Chondrocyte (in vitro differentiated cells): ENCODE measurements around the gene ATMIN. TPM values are rescaled to one million over a fixed set of nuclear protein-coding genes. Genes with fewer than 3 reads are reported as not detected.

Source experiments
- DNase-seq: peaks from one replicate; pipeline ENCODE4 v3.0.0; 2021; ENCODE audit warnings: mixed read lengths, low spot score
- H3K27ac Mint-ChIP-seq: one replicate; pipeline ENCODE4 v1.8.0; 2021; ENCODE audit warnings: mild to moderate bottlenecking, moderate library complexity, mixed read lengths; ENCODE audit not compliant: unreplicated experiment
- H3K27me3 Mint-ChIP-seq: 2 replicates; pipeline ENCODE4 v1.8.0; 2021; ENCODE audit warnings: low read depth, mixed read lengths
- H3K36me3 Mint-ChIP-seq: 2 replicates; pipeline ENCODE4 v1.8.0; 2021; ENCODE audit warnings: low read depth, mixed read lengths
- H3K4me1 Mint-ChIP-seq: 2 replicates; pipeline ENCODE4 v1.8.0; 2021; ENCODE audit warnings: low read depth, mild to moderate bottlenecking, mixed read lengths
- H3K4me3 Mint-ChIP-seq: one replicate; pipeline ENCODE4 v1.8.0; 2021; ENCODE audit warnings: mild to moderate bottlenecking, moderate library complexity, mixed read lengths; ENCODE audit not compliant: unreplicated experiment
- H3K9me3 Mint-ChIP-seq: 2 replicates; pipeline ENCODE4 v1.8.0; 2021; ENCODE audit warnings: low read depth, mixed read lengths
- CTCF ChIP-seq: fragments of 200-600 bp; sonication (generic); IDR thresholded peaks from 2 replicates; pipeline ENCODE4 v1.5.0; 2021; ENCODE audit warnings: antibody characterized with exemption, mild to moderate bottlenecking, moderate library complexity
- total RNA-seq: library from RNA; stranded (reverse); gene quantifications from 3 replicates; pipeline ENCODE4 v1.2.1, GENCODE V29; 2021

Gene ATMIN
- total RNA-seq, 1 donor from 2014 or later: 34.5 TPM

DNA sequence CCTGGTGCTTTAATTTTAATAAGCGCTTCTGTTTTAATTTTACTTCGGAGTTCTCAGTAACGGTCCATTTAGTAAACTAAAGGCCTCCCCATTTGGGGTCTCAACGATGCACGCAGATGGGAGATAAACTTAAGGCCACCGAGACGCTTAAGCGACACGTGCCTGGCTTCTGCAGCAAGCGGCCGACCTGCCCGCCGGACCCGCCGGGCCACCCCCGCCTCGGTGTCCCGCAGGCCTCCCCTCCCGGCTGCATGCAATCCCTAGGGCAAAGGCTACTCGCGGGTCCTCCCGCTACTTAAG, 60.0 kb downstream of the ATMIN start:
- TF ChIP-seq CTCF: no peak
- DNase-seq: no peak
- peaks cover 15% of the 10 kb centered on the region for H3K4me1 Mint-ChIP-seq
- no peaks in the 10 kb centered on the region for H3K36me3 Mint-ChIP-seq
- no peaks in the 10 kb centered on the region for H3K27me3 Mint-ChIP-seq
- no peaks in the 10 kb centered on the region for H3K9me3 Mint-ChIP-seq
- H3K4me3 Mint-ChIP-seq: peak overlapping the region; percentile 77
- peak overlapping the region; percentile 81 for H3K27ac Mint-ChIP-seq

DNA sequence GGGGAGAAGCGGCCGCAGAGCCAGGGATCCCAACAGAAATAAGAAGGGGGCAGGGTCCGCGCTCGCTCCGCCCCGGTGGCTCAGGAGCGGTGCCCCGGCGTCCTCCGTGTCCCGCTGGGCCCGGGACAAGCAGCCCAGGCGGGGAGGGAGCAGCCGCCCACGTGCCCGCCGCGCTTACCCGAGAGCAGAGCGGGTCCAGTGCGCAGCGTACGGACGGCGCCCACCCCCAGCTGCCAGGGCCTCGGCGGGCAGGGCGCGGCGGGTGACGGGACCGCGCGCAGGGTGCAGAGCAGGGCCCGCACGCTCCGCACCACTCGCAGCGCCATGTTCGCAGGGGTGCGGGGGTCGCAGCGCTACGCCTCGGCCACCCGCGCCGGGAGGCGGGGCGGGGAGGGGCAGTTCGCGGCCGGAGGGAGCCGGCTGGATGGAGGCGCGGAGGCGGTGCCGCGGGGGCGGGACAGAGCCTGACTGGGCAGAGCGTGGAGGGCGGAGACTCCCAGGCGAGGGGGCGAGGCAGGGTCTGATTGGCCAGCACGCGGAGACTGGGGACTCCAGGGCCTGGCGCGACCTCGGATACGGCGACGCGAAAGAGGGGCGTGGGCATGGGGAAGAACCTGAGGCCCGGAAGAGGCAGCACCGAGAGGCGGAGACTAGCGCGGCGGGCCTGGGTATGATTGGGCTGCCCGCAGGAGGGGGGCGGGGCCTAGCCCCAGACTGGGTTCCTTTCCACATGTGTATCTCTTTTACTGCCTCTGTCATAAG, 60.5 kb downstream of the ATMIN start, which contains the start of gene GCSH:
GCSH (minus strand) TSS at position 443 of the 762 bp plus-strand sequence; CDS start at position 326, 117 bp downstream.
- H3K4me1 Mint-ChIP-seq: peaks cover 15% of the 10 kb centered on the region
- peak within 1 kb of the TSS; percentile 77 for H3K4me3 Mint-ChIP-seq
- TF ChIP-seq CTCF: no peak
- peak within 1 kb of the TSS; percentile 81 for H3K27ac Mint-ChIP-seq
- no peaks in the 10 kb centered on the region for H3K27me3 Mint-ChIP-seq
- no peaks in the 10 kb centered on the region for H3K36me3 Mint-ChIP-seq
- no peaks in the 10 kb centered on the region for H3K9me3 Mint-ChIP-seq
- peak; percentile 100 for DNase-seq

- Mint-ChIP-seq H3K27ac (peak overlapping the region; percentile 70), H3K27me3 (no peaks in the 10 kb centered on the region), H3K4me3 (peak overlapping the region; percentile 58), H3K4me1 (peaks cover 15% of the 10 kb centered on the region), H3K36me3 (no peaks in the 10 kb centered on the region), H3K9me3 (no peaks in the 10 kb centered on the region)
- no peak for DNase-seq
- TF ChIP-seq CTCF: no peak
These were observed 61.1 kb downstream of the ATMIN start for GRCh38 chr16:81096715-81097208.

Other genes with a start within 250 kb of the ATMIN start
- gene CDYL2, start 231.2 kb upstream of the ATMIN start, total RNA-seq: 2.2 to 4.1 TPM (median 3.0 TPM) in 3 replicates
- 42.4 to 61.6 TPM (median 45.8 TPM) in 3 replicates for gene CMC2, start 29.0 kb upstream of the ATMIN start, total RNA-seq
- 9.2 to 14.6 TPM (median 10.8 TPM) in 3 replicates for gene CENPN, start 28.6 kb upstream of the ATMIN start, total RNA-seq
- gene C16orf46, start 41.4 kb downstream of the ATMIN start, total RNA-seq: 0.35 to 0.36 TPM in 2 of 3 replicates, not detected in the other
- gene GCSH, start 60.6 kb downstream of the ATMIN start, total RNA-seq: 16.3 to 19.9 TPM (median 16.4 TPM) in 3 replicates
- gene BCO1, start 202.8 kb downstream of the ATMIN start, total RNA-seq: not detected in 3 replicates